D721Med (cell line): ENCODE measurements around the gene PRRC2C.
"Not testable (repeated sequence)": the region's sequence is repeated elsewhere in the genome, so short reads cannot be mapped to it uniquely, and the experiment has no call there.

Source experiments
- DNase-seq: peaks from one replicate; pipeline ENCODE4 v3.0.0; 2011; ENCODE audit warnings: low spot score; ENCODE audit not compliant: insufficient read length
- FAIRE-seq: peaks from 2 replicates; lab custom pipeline; 2011; peaks lifted over from hg19 to GRCh38; lab: Jason Lieb, UNC
- CTCF ChIP-seq: IDR thresholded peaks from 2 replicates; pipeline ENCODE4 v1.5.1; 2012; ENCODE audit warnings: mild to moderate bottlenecking, control low read depth; ENCODE audit not compliant: insufficient read depth; ENCODE audit errors: missing control alignments

Gene PRRC2C

DNA sequence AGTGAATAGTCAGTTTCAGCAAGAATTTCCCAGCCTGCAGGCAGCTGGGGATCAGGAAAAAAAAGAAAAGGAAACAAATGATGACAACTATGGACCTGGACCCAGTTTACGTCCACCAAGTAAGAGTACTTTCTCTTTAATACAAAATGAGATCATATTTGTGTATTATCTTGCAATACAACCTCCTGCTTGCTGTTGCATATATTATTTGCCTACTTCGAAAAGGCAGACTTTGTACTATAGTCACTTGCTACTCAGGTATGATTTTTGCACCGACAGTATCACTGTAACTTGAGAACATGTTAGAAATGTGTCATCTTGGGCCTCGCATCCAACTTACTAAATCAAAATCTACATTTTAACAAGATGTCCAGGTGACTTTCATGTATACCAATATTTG lies 30.4 kb downstream of the PRRC2C start:
- DNase-seq (no peak), FAIRE-seq (peak; percentile 66)
- TF ChIP-seq CTCF = no peak

- FAIRE-seq = no peak
- DNase-seq = no peak
- TF ChIP-seq CTCF = no peak
These were observed 36.2 kb downstream of the PRRC2C start for GRCh38 chr1:171521567-171521966.

DNA sequence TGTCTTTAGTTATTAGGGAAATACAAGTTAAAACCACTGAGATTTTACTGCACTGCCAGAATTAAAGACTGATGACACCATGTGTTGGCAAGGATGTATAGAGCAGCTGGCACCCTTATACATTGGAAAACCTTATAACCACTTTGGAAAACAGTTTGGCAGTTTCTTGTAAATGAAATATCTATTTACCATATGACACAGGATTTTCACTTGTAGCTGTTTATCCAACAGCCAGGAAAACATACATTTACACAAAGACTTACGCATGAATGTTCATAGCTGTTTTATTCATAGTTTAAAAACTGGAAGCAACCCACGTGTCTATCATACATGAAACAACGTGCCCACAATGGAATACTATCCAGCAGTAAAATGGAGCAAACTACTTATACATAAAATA lies 45.3 kb downstream of the PRRC2C start:
- DNase-seq (no peak), FAIRE-seq (peak; percentile 53)
- no peak for TF ChIP-seq CTCF

DNA sequence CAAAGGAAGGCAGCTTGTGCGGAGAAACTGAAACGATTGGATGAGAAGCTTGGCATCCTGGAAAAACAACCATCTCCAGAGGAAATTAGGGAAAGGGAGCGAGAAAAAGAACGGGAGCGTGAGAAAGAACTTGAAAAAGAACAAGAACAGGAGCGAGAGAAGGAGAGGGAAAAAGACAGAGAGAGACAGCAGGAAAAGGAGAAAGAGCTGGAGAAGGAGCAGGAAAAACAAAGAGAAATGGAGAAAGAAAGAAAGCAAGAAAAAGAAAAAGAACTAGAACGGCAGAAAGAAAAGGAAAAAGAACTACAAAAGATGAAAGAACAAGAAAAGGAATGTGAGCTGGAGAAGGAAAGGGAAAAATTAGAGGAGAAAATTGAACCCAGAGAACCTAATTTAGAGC lies 47.2 kb downstream of the PRRC2C start:
- DNase-seq (no peak), FAIRE-seq (no peak)
- TF ChIP-seq CTCF = no peak

GRCh38 chr1:171545523-171545922 lies 60.2 kb downstream of the PRRC2C start:
- no peak for DNase-seq
- FAIRE-seq = no peak
- TF ChIP-seq CTCF = no peak

- no peak for TF ChIP-seq CTCF
- no peak for DNase-seq
- no peak for FAIRE-seq
These were observed 64.7 kb downstream of the PRRC2C start for GRCh38 chr1:171550050-171550449.

DNA sequence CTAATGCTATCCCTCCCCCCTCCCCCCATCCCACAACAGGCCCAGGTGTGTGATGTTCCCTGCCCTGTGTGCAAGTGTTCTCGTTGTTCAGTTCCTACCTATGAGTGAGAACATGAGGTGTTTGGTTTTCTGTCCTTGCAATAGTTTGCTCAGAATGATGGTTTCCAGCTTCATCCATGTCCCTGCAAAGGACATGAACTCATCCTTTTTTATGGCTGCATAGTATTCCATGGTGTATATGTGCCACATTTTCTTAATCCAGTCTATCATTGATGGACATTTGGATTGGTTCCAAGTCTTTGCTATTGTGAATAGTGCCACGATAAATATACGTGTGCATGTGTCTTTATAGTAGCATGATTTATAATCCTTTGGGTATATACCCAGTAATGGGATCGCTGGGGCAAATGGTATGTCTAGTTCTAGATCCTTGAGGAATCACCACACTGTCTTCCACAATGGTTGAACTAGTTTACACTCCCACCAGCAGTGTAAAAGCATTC lies 65.3 kb downstream of the PRRC2C start:
- not testable (repeated sequence) for DNase-seq, FAIRE-seq

GRCh38 chr1:171553960-171554359 lies 68.6 kb downstream of the PRRC2C start:
- not testable (repeated sequence) for FAIRE-seq, DNase-seq
